Prostate gland (tissue), 2 donors: ENCODE data around the gene FAM181B.

Source experiments
- POLR2A ChIP-seq: fragments of 450-650 bp; IDR thresholded peaks from one replicate; pipeline ENCODE4 v1.6.1; 2016; ENCODE audit warnings: antibody characterized with exemption, mild to moderate bottlenecking
- POLR2AphosphoS5 ChIP-seq: sonication (generic); formaldehyde crosslinking; IDR thresholded peaks from one replicate; pipeline ENCODE4 v1.6.1; 2017; ENCODE audit warnings: antibody characterized with exemption
- TF ChIP-seq, protein P1 (sequence below), 4 experiments: fragments of 200-600 bp in 2 of 4; fragments of 450-650 bp in 2 of 4; sonication (generic) in 2 of 4; IDR thresholded peaks; 1 replicate in 3 of 4; 2 replicates in 1 of 4; pipeline ENCODE4 v1.5.1; 2016 to 2019; ENCODE audit warnings: antibody characterized with exemption in 4 of 4, mild to moderate bottlenecking in 2 of 4, moderate library complexity in 2 of 4

GRCh38 chr11:82731691-82732277, 1.9 kb downstream of the FAM181B start:
- TF ChIP-seq, protein P1, sequence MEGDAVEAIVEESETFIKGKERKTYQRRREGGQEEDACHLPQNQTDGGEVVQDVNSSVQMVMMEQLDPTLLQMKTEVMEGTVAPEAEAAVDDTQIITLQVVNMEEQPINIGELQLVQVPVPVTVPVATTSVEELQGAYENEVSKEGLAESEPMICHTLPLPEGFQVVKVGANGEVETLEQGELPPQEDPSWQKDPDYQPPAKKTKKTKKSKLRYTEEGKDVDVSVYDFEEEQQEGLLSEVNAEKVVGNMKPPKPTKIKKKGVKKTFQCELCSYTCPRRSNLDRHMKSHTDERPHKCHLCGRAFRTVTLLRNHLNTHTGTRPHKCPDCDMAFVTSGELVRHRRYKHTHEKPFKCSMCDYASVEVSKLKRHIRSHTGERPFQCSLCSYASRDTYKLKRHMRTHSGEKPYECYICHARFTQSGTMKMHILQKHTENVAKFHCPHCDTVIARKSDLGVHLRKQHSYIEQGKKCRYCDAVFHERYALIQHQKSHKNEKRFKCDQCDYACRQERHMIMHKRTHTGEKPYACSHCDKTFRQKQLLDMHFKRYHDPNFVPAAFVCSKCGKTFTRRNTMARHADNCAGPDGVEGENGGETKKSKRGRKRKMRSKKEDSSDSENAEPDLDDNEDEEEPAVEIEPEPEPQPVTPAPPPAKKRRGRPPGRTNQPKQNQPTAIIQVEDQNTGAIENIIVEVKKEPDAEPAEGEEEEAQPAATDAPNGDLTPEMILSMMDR (IDR thresholded peaks at IDR 0.05), result no peak
- TF ChIP-seq POLR2A, result no peak
- no peak for TF ChIP-seq POLR2AphosphoS5
